HAP-1 (cell line): ENCODE results near the gene CRELD2.
"Not testable (repeated sequence)": the region's sequence is repeated elsewhere in the genome, so short reads cannot be mapped to it uniquely, and the experiment has no call there.

ENCODE experiments used
- DNase-seq, 2 experiments: peaks; one replicate each; pipeline ENCODE4 v3.0.0-alpha.2; 2016 to 2020; ENCODE audit warnings: low spot score in 2 of 2
- H3K27me3 ChIP-seq: fragments of 250-450 bp; sonication (Bioruptor Pico); 2 replicates; pipeline ENCODE4 v1.5.1; 2020; ENCODE audit warnings: low read depth, mild to moderate bottlenecking, moderate library complexity
- H3K36me3 ChIP-seq: fragments of 250-450 bp; sonication (Bioruptor Pico); replicated peaks from 2 replicates; pipeline ENCODE4 v1.5.1; 2020; ENCODE audit warnings: mild to moderate bottlenecking
- H3K4me1 ChIP-seq: fragments of 250-450 bp; sonication (Bioruptor Pico); 2 replicates; pipeline ENCODE4 v1.5.1; 2020; ENCODE audit warnings: mild to moderate bottlenecking
- H3K4me3 ChIP-seq: fragments of 250-450 bp; sonication (Bioruptor Pico); 2 replicates; pipeline ENCODE4 v1.5.1; 2020; ENCODE audit warnings: mild to moderate bottlenecking, moderate library complexity
- H3K9me3 ChIP-seq: fragments of 250-450 bp; sonication (Bioruptor Pico); 2 replicates; pipeline ENCODE4 v1.5.1; 2020; ENCODE audit warnings: mild to moderate bottlenecking, moderate library complexity
- in situ Hi-C: fragments of 300-500 bp; cut with MboI; formaldehyde crosslinking; loops from 3 replicates; pipeline ENCODE4 v1.14.3; 2020; ENCODE audit warnings: low sequenced_read_pairs, inconsistent platforms, mixed read lengths

CRELD2 gene

DNA sequence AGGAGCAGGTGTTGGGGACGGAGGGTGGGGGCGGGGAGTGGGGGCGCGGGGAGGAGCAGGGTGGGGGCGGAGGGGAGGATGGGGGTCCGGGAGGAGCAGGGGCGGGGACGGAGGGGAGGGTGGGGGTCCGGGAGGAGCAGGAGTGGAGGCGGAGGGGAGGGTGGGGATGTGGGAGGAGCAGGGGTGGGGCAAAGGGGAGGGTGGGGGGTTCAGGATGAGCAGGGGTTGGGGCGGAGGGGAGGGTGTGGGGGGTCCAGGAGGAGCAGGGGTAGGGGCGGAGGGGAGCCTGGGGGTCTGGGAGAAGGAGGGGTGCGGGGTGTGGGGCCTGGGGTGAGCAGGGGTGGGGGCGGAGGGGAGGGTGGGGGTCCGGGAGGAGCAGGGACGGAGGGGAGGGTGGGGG lies 17.1 kb downstream of the CRELD2 start:
- no peaks in the 10 kb centered on the region for H3K36me3 ChIP-seq
- H3K9me3 ChIP-seq: peaks cover under 1% of the 10 kb centered on the region; the same call in 1 of the 2 replicates
- in situ Hi-C loops: no loop called here
- no peaks in the 10 kb centered on the region for H3K27me3 ChIP-seq
- peaks cover 11% of the 10 kb centered on the region for H3K4me1 ChIP-seq
- no peak overlapping the region for H3K4me3 ChIP-seq
- DNase-seq: peak in 1 of 2 experiments; percentile 68

DNA sequence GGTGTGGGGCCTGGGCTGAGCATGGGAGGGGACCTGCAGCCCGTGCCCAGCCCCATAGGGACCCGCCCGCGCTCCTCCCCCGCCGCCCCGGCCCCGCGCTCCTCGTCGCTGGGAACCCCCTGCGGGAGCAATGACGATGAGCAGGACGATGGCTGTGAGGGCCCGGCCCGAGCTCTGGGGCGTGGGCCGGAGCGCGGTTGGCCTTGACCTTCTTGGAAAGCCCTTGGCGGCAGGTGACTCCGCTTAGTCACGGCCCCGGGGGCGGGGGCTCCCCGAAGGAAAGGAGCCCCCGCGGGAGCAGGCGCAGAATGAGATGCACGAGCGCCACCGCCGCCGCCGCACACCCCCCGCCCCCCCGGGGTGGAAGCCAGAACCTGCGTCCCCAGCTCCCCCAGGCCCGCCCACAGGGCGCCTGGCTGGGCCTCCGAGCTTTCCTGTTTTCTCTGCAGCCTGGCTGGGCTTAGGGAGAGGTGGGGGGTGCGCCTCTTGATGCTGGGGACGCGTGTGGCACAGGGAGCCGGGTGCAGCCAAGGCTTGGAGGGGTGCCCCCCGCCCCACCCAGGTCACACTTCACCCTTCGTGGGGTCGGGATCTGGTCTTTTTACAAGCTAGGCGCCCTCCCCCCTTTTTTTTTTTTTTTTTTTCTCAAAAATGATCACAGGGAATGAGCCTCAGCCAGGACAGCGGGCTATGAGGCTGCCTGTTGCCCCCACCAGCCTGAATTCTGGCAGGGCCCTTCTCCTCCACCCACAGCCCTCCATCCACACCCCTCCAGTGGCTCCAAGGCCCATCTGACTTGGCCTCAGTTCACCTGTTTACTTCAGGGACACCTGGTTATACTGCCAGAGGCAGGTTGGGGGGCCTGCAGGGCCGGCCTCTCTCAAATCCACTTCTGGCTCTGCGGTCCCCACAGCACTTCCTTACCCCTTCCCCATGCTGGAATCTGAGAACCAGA lies 17.9 kb downstream of the CRELD2 start:
- H3K4me1 ChIP-seq: peaks cover 11% of the 10 kb centered on the region
- peak; percentile 74 to 92 for DNase-seq
- H3K36me3 ChIP-seq: no peaks in the 10 kb centered on the region
- peaks cover 4% of the 10 kb centered on the region; the same call in 1 of the 2 replicates for H3K9me3 ChIP-seq
- H3K27me3 ChIP-seq: no peaks in the 10 kb centered on the region
- in situ Hi-C loops: no loop called here
- H3K4me3 ChIP-seq: peak overlapping the region; percentile 32

DNA sequence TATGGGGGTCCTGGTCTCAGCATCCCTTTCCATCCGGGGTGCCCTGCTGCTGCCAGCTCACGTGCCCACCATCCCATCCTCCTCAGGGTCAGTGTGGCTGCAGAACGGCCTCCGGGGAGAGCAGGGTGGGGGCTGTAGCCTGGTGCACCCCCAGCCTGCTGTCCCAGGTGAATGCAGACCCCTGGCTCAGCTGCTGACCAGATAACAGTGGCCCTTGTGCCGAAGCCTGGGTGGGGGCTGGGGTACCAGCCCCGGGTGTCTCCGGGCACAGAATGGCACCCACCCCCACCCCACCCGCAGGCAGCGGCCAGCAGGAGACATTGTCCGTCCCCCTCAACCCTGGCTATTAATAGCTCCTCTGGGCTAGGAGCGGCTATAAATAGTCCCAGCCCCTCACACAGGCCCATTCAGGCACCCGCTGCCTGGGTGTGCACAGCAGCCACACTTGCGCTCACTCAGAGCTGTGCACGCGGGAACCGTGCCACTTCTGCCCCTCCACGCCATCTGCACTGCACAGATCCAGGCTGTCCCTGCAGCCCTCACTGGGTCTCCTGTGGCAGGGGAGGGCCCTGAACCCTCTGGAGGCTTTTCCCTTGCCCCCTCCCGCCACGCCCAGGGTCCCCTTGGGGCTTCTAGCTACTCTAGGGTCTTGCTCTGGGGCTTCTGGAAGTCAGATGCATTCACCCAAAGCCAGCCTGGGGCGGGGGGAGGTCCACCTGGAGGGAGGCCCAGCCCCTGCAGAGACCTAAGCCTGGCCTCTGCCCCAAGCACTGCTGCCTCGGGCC lies 18.7 kb downstream of the CRELD2 start:
- Histone ChIP-seq H3K27me3 (no peaks in the 10 kb centered on the region), H3K9me3 (peaks cover 4% of the 10 kb centered on the region; the same call in 1 of the 2 replicates), H3K36me3 (no peaks in the 10 kb centered on the region), H3K4me1 (peaks cover 11% of the 10 kb centered on the region), H3K4me3 (no peak overlapping the region)
- DNase-seq: no peak
- in situ Hi-C loops: no loop called here

DNA sequence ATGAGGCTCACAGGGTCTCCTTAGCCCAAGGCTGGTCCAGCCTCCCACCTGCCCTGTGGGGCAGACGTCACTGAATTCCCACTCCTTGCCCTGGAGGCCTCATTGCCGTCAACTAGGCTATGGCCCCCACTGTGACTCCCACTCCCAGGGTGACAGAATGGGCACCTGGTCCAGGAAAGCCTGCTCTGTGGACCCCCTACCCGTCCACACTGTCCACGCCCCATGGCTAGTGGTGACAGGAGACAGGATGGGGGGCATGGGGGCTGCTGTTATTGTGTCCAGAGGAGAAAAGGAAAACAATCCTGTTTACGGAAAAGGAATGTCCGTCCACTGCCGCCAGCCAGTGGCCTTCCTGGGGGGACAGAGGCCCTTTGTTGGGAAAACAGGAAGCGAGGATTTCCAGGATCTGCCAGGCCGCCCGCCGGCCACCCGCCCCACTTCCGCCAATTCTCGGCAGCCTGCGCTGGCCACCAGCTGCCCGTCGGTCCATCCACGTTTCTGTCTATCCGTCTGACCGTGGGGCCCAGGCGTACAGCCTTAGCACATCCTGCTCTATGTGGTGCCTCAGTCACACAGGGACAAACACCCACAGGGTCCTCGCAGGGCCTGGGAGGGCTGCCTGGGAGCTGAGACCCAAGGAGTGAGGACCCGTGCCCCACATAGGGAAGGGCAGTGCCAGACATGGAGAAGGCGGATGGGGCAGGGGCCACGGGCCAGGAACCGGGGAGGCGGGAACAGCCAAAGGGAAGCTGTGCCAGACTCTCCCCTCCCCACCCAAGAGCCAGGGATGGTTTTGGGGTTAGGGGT lies 19.5 kb downstream of the CRELD2 start:
- Histone ChIP-seq H3K4me3 (no peak overlapping the region), H3K9me3 (peaks cover 4% of the 10 kb centered on the region; the same call in 1 of the 2 replicates), H3K4me1 (peaks cover 11% of the 10 kb centered on the region), H3K27me3 (no peaks in the 10 kb centered on the region), H3K36me3 (no peaks in the 10 kb centered on the region)
- in situ Hi-C loops: no loop called here
- no peak for DNase-seq

DNA sequence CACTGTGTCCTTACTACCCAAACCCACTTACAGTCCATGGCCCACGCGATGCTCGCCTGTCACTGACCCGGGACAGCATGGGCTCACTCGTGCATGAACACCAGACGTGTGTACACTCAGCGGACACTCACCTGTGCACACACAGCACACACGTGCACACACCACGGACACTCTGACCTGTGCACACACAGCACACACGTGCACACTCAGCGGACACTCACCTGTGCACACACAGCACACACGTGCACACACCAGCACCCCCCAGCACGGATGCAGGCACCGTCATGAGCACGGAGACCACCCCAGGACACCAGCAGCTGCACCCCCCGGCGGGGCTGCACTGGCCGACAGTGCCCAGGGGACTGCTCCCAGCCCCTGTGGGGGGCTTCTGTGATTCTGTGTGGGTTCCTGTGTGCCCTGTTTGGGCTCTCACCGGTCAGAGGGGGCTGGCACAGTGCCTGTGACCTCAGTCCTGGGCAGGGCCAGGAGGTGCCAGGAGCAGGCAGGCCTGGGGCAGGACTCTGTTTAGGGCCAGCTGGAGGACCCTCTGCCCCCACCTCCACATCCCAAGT lies 20.2 kb downstream of the CRELD2 start:
- Histone ChIP-seq H3K9me3 (peaks cover 4% of the 10 kb centered on the region; the same call in 1 of the 2 replicates), H3K27me3 (no peaks in the 10 kb centered on the region), H3K4me1 (peaks cover 11% of the 10 kb centered on the region), H3K36me3 (no peaks in the 10 kb centered on the region), H3K4me3 (no peak overlapping the region)
- no peak for DNase-seq
- in situ Hi-C loops: no loop called here

DNA sequence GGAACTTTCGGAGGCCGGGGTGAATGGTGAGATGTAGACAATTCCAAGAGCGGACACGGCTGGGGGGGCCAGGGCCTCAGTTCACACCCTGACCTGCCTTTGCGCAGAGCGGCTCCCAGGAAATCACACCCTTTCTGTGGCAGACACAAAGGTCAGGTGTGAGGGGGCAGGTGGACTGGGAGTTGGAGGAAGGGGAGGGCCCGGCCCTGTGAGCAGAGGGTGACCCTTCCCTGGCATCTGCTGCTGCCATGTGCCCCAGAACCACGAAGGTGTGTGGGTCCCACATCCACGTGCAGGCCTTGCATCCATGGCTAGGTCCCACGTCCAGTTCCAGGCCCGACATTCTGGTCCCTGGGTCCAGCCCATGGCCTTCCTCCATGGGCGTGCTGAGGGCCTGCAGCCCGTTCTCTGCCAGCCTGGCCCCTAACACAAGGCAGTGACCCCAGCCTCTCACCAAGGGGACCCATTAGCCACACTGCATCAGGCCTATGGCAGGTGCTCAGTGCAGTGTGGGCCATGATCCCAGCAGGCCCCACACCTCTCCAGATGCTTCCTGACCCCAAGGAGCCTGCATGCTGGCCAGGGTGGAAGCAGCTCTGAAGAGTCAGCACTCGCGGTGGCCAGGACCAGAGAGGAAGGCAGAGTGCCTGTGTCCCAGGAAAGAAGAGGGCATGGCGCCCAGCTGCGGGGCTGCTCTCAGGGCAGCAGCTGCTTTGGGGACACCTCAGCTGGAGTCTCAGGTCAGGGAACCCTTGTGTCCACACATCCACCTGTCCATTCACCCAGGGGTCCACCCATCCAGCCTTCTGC lies 23.3 kb downstream of the CRELD2 start:
- peaks cover 16% of the 10 kb centered on the region for H3K4me1 ChIP-seq
- no peaks in the 10 kb centered on the region for H3K27me3 ChIP-seq
- H3K9me3 ChIP-seq: peaks cover 4% of the 10 kb centered on the region; the same call in 1 of the 2 replicates
- no peaks in the 10 kb centered on the region for H3K36me3 ChIP-seq
- no peak for DNase-seq
- in situ Hi-C loops: no loop called here
- H3K4me3 ChIP-seq: no peak overlapping the region

DNA sequence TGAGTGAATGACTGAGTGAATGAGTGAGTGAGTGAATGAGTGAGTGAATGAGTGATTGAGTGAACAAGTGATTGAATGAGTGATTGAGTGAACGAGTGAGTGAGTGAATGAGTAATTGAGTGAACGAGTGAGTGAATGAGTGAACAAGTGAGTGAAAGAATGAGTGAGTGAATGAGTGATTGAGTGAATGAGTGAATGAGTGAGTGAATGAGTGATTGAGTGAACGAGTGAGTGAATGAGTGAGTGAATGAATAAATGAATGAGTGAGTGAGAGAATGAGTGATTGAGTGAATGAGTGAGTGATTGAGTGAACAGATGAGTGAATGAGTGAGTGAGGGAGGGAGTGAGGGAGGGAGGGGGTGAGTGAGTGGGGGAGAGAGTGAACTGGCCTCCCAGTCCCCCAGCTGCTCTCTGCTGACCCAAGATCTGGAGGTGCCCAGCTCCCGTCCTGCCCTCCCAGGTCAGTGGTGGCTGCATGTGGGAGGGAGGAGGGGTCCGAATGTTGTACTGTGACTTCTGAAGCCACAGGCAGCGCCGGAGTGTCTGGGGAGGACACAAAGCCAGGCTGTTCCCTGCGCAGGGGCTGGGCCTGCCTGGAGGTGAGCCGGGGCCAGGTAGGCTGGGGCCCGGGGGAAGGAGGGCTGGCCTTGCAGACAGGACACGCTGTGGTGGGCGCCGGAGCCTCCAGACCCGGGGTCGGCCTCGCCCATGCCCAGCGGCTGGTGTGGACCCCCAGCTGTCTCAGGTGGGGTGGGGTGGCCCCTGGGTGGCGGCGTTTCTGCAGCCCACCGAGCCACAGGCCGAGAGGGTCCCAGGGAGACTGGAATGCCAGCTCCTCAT lies 24.4 kb downstream of the CRELD2 start:
- in situ Hi-C loops: no loop called here
- Histone ChIP-seq H3K4me1 (peaks cover 23% of the 10 kb centered on the region), H3K9me3 (peaks cover 4% of the 10 kb centered on the region; the same call in 1 of the 2 replicates), H3K4me3 (no peak overlapping the region), H3K36me3 (no peaks in the 10 kb centered on the region), H3K27me3 (no peaks in the 10 kb centered on the region)
- no peak for DNase-seq

DNA sequence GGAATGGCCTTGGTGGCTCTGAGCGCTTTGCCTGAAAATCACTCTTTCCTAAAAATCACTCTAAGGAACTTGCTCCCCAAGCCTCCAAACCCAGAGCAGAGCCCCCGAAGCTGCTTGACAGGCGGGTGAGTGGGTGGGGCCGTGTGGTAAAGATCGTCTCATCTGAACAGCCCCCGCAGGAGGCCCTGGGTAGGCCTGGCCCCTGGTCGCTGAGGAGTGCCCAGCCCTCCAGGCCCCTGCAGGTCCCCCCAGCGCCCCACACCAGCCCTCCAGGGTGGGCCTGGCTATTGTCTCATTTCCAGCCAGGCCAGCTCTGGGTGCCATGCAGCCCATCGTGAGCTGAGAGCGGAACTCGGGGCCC lies 25.0 kb downstream of the CRELD2 start:
- Histone ChIP-seq H3K4me3 (no peak overlapping the region), H3K9me3 (peaks cover 4% of the 10 kb centered on the region; the same call in 1 of the 2 replicates), H3K4me1 (peaks cover 25% of the 10 kb centered on the region), H3K27me3 (no peaks in the 10 kb centered on the region), H3K36me3 (no peaks in the 10 kb centered on the region)
- in situ Hi-C loops: no loop called here
- DNase-seq: no peak

DNA sequence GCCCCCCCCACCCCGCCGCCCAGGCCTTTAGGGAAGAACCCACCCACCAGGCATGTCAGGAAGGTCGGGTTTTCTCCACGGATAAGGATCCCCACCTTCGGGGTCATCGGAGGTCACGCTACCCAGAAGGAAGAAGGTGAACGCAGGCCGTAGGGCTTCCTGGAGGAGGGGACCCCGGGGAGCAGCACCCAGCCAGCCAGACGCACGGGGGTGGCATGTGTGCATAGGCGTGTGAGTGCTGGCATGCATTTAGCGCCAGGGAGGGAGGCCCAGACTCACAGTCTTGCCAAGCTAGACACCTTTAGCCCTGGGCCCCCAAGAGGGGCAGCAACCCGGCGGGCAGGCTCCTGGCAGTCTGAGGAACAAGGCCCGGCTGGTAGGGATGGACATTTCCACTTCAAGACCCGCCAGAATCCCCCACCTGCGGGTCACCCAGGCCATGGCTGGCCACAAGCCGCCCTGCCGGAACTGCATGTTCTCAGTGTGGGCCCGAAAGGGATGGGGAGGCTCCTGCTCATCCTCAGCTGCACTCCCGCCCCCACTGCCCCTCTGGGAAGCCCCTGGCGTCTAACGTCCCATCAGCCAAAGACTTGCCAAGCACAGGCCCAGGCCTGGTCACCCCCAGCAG lies 25.5 kb downstream of the CRELD2 start:
- DNase-seq: no peak
- in situ Hi-C loops: no loop called here
- no peak overlapping the region for H3K4me3 ChIP-seq
- H3K27me3 ChIP-seq: no peaks in the 10 kb centered on the region
- H3K4me1 ChIP-seq: peaks cover 25% of the 10 kb centered on the region
- H3K9me3 ChIP-seq: peaks cover 4% of the 10 kb centered on the region; the same call in 1 of the 2 replicates
- no peaks in the 10 kb centered on the region for H3K36me3 ChIP-seq

DNA sequence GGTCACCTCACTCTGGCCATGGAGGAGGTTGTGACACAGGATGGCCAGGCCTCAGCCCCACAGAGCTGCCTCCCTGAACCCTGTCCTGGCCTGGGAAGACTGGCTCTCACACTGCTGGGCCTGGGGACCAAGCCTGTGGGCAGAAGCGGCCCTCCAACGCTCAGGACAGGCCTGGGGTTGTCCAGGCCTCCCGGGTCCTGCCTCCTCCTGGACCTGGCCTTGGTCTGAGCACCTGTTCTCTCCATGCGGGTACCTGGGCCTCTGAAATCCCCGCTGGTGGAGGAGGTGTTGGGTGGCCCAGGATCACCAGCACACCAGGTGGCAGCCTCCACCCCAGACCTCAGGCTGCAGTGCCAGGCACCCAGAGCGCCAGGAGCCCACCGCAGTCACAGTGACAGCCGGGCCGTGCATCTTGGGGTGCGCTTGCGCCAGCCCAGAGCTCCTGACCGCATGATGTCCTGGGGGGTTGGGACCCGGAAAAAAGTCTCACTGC lies 26.0 kb downstream of the CRELD2 start:
- DNase-seq: no peak
- in situ Hi-C loops: no loop called here
- Histone ChIP-seq H3K36me3 (no peaks in the 10 kb centered on the region), H3K9me3 (peaks cover 4% of the 10 kb centered on the region; the same call in 1 of the 2 replicates), H3K4me1 (peaks cover 25% of the 10 kb centered on the region), H3K27me3 (no peaks in the 10 kb centered on the region), H3K4me3 (no peak overlapping the region)

DNA sequence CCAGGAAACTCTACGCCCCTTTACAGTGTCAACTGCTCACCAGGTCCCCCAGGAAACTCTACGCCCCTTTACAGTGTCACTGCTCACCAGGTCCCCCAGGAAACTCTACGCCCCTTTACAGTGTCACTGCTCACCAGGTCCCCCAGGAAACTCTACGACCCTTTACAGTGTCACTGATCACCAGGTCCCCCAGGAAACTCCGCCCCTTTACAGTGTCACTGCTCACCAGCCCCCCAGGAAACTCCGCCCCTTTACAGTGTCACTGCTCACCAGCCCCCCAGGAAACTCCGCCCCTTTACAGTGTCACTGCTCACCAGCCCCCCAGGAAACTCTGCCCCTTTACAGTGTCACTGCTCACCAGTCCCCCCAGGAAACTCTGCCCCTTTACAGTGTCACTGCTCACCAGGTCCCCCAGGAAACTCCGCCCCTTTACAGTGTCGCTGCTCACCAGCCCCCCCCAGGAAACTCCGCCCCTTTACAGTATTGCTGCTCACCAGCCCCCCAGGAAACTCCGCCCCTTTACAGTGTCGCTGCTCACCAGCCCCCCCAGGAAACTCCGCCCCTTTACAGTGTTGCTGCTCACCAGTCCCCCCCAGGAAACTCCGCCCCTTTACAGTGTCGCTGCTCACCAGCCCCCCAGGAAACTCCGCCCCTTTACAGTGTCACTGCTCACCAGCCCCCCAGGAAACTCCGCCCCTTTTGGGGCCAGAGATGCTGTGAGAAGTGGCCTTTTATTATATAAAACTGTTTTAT lies 26.8 kb downstream of the CRELD2 start:
- H3K27me3 ChIP-seq, H3K4me3 ChIP-seq, H3K36me3 ChIP-seq, H3K9me3 ChIP-seq, in situ Hi-C loops: not testable (repeated sequence)
- peak in 1 of 2 experiments; percentile 76 for DNase-seq
- peaks cover 25% of the 10 kb centered on the region for H3K4me1 ChIP-seq
